Neutrophil (primary cell): ENCODE data around the gene EHBP1.

Experiments used
- H3K27ac ChIP-seq: fragments of 200-600 bp; sonication (generic); 2 replicates; pipeline ENCODE4 v1.5.1; 2016; ENCODE audit warnings: mild to moderate bottlenecking, moderate library complexity
- H3K27me3 ChIP-seq: fragments of 200-600 bp; sonication (generic); 2 replicates; pipeline ENCODE4 v1.6.0; 2016; ENCODE audit warnings: mild to moderate bottlenecking
- H3K36me3 ChIP-seq: fragments of 200-600 bp; sonication (generic); 2 replicates; pipeline ENCODE4 v1.5.1; 2017
- H3K4me1 ChIP-seq, 2 experiments: fragments of 200-600 bp in 1 of 2; sonication (generic) in 1 of 2; 1 replicate in 1 of 2; 2 replicates in 1 of 2; pipeline versions ENCODE4 v1.5.1 to v1.6.1; 2013 to 2016; ENCODE audit warnings: low read depth in 1 of 2, low read length in 1 of 2, mild to moderate bottlenecking in 1 of 2, moderate library complexity in 1 of 2; ENCODE audit not compliant: control insufficient read depth in 1 of 2, insufficient read depth in 1 of 2
- H3K4me3 ChIP-seq, 2 experiments: fragments of 200-600 bp in 1 of 2; sonication (generic) in 1 of 2; 1 replicate in 1 of 2; 2 replicates in 1 of 2; pipeline ENCODE4 v1.5.1; 2013 to 2016; ENCODE audit warnings: low read depth in 1 of 2, low read length in 1 of 2, mild to moderate bottlenecking in 1 of 2, moderate library complexity in 1 of 2
- H3K9me3 ChIP-seq: fragments of 200-600 bp; sonication (generic); 2 replicates; pipeline ENCODE4 v1.5.1; 2016
- TF ChIP-seq, protein P1 (sequence below): fragments of 200-600 bp; sonication (generic); IDR thresholded peaks from 2 replicates; pipeline ENCODE4 v1.5.1; 2016; ENCODE audit warnings: antibody characterized with exemption

EHBP1 gene

GRCh38 chr2:62768615-62769014, 63.1 kb downstream of the EHBP1 start:
- no peaks in the 10 kb centered on the region for H3K36me3 ChIP-seq
- H3K4me3 ChIP-seq = no peak overlapping the region
- TF ChIP-seq, protein P1, sequence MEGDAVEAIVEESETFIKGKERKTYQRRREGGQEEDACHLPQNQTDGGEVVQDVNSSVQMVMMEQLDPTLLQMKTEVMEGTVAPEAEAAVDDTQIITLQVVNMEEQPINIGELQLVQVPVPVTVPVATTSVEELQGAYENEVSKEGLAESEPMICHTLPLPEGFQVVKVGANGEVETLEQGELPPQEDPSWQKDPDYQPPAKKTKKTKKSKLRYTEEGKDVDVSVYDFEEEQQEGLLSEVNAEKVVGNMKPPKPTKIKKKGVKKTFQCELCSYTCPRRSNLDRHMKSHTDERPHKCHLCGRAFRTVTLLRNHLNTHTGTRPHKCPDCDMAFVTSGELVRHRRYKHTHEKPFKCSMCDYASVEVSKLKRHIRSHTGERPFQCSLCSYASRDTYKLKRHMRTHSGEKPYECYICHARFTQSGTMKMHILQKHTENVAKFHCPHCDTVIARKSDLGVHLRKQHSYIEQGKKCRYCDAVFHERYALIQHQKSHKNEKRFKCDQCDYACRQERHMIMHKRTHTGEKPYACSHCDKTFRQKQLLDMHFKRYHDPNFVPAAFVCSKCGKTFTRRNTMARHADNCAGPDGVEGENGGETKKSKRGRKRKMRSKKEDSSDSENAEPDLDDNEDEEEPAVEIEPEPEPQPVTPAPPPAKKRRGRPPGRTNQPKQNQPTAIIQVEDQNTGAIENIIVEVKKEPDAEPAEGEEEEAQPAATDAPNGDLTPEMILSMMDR = no peak
- no peaks in the 10 kb centered on the region for H3K9me3 ChIP-seq
- H3K27ac ChIP-seq = no peak overlapping the region
- H3K4me1 ChIP-seq = no peaks in the 10 kb centered on the region
- H3K27me3 ChIP-seq = no peaks in the 10 kb centered on the region

DNA sequence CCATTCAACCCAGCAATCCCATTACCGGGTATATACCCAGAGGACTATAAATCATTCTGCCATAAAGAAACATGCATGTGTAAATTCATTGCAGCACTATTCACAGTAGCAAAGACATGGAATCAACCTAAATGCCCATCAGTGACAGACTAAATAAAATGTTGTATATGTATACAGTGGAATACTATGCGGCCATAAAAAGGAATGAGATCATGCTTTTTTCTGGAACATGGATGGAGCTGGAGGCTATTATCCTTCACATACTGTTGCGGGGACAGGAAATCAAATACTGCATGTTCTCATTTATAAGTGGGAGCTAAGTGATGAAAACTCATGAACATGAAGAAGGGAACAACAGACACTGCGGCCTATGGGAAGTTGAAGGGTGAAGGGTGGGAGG, 65.1 kb downstream of the EHBP1 start:
- Histone ChIP-seq H3K27ac (no peak overlapping the region), H3K4me1 (no peaks in the 10 kb centered on the region), H3K9me3 (no peaks in the 10 kb centered on the region), H3K4me3 (no peak overlapping the region), H3K27me3 (no peaks in the 10 kb centered on the region), H3K36me3 (no peaks in the 10 kb centered on the region)
- TF ChIP-seq, protein P1 = no peak

DNA sequence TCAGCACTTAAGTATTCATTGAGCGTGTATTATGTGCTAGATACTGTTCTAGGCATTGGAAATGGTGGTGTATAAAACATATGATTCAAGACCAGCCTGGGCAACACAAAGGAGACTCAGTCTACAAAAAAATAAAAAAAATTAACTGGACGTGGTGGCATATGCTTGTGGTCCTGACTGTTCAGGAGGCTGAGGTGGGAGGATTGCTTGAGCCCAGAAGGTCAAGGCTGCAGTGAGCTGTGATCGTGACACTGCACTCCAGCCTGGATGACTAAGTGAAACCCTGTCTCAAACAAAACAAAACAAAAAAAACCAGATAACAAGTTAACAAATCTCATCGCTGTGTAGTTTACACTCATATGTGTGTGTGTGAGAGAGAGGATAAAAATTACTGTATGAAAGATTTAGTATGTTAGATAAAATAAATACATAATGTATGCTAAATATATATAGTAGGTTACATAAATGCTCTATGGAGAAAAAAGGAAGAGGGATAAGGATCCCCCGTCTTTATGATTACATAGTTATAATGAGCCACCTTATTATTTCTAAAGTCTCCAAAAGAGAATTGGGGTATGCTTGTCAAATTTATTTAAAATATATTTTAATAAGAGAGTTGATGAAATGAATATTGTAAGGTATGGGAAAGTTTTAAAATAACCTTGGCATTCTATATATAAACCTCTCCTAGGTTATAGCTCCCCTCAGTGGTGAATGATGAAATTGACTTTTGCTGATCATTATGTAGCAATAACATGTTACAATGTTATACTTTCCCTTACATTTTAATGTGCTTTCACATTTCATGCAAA, 69.2 kb downstream of the EHBP1 start:
- TF ChIP-seq, protein P1 = peak; percentile 60
- no peaks in the 10 kb centered on the region for H3K9me3 ChIP-seq
- H3K27ac ChIP-seq = no peak overlapping the region
- no peaks in the 10 kb centered on the region for H3K36me3 ChIP-seq
- peaks cover 0 to 6% of the 10 kb centered on the region in 2 experiments for H3K4me1 ChIP-seq
- no peaks in the 10 kb centered on the region for H3K27me3 ChIP-seq
- H3K4me3 ChIP-seq = no peak overlapping the region

- Histone ChIP-seq H3K4me3 (no peak overlapping the region), H3K4me1 (peaks cover 0 to 6% of the 10 kb centered on the region in 2 experiments), H3K36me3 (no peaks in the 10 kb centered on the region), H3K27ac (no peak overlapping the region), H3K27me3 (no peaks in the 10 kb centered on the region), H3K9me3 (no peaks in the 10 kb centered on the region)
- TF ChIP-seq, protein P1 = no peak
Observed at GRCh38 chr2:62775367-62775668, 69.8 kb downstream of the EHBP1 start.

DNA sequence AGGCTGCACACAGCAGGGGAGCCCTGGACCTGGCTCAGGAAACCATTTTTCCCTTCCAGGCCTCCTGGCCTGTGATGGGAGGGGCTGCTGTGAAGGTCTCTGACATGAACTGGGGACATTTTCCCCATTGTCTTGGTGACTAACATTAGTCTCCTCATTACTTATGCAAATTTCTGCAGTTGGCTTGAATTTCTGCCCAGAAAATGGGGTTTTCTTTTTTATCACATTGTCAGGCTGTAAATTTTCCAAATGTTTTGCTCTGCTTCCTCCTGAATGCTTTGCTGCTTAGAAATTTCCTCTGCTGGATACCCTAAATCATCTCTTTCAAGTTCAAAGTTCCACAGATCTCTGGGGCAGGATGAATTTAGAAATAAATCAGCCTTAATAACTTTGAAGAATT, 78.2 kb downstream of the EHBP1 start:
- Histone ChIP-seq H3K4me1 (peaks cover 0 to 7% of the 10 kb centered on the region in 2 experiments), H3K36me3 (no peaks in the 10 kb centered on the region), H3K9me3 (no peaks in the 10 kb centered on the region), H3K4me3 (no peak overlapping the region), H3K27ac (no peak overlapping the region), H3K27me3 (no peaks in the 10 kb centered on the region)
- TF ChIP-seq, protein P1 = no peak
